ENCODE results near the gene ZNF281. TPM values are rescaled to one million over a fixed set of nuclear protein-coding genes. Genes with fewer than 3 reads are reported as not detected.

The ZNF281 gene, protein sequence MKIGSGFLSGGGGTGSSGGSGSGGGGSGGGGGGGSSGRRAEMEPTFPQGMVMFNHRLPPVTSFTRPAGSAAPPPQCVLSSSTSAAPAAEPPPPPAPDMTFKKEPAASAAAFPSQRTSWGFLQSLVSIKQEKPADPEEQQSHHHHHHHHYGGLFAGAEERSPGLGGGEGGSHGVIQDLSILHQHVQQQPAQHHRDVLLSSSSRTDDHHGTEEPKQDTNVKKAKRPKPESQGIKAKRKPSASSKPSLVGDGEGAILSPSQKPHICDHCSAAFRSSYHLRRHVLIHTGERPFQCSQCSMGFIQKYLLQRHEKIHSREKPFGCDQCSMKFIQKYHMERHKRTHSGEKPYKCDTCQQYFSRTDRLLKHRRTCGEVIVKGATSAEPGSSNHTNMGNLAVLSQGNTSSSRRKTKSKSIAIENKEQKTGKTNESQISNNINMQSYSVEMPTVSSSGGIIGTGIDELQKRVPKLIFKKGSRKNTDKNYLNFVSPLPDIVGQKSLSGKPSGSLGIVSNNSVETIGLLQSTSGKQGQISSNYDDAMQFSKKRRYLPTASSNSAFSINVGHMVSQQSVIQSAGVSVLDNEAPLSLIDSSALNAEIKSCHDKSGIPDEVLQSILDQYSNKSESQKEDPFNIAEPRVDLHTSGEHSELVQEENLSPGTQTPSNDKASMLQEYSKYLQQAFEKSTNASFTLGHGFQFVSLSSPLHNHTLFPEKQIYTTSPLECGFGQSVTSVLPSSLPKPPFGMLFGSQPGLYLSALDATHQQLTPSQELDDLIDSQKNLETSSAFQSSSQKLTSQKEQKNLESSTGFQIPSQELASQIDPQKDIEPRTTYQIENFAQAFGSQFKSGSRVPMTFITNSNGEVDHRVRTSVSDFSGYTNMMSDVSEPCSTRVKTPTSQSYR
- 10 to 100 TPM; 21.9 to 28.7 TPM for total RNA-seq
- 64.9 to 65.2 reads per million in 2 donors for total RNA-seq

DNA sequence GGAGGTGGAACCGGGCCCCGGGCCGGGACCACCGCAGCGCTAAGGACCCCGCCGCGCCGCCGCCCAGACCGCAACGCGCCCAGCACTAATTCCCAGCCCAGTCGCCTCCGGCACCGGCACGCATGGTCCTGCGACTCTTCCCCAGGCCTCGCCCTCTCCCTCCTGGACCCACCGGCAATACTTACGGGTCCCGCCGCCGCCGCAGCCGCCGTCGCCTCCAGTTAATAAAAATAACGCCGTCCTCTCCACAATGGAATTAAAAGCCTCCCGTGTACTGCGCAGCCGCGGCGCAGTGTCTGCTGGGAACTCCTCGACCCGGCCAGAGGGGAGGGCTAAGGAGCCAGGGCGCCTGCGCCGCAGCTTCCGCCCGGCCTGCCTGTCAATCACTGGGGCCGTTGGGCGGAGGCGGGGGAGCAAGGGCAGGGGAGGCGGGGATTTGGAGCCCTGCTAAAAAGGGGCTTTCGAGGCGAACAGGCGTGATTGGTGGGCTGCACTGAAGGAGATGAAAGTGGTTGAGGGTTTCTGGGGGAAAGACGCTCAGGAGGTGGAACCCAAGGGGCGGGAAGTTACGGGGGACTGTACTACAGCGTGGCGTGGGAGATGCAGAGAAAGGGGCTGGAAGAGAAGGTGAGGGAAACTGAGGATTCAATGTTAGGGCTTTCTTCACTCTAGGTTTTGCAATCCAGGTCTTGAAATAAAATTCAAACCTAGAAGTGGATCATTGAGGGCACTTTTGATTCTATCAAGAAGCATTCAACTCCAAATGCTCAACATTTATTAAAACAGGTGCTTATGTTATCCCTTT is at the start of gene ZNF281:
Gene ZNF281 (minus strand): TSS at position 276 of the 805 bp plus-strand sequence. CDS start 331 bp downstream, outside the sequence.
- H3K27me3 Mint-ChIP-seq, result no peaks in the 10 kb centered on the region
- peak; percentile 89 to 93 (median 93) for DNase-seq
- peaks cover 30% of the 10 kb centered on the region for H3K4me1 Mint-ChIP-seq
- ATAC-seq, result peak; percentile 97
- H3K27ac Mint-ChIP-seq, result peak within 1 kb of the TSS; percentile 94
- H3K4me3 Mint-ChIP-seq, result peak within 1 kb of the TSS; percentile 99
- no peaks in the 10 kb centered on the region for H3K9me3 ChIP-seq (ENCODE audit: control insufficient read depth, low read length, poor library complexity, severe bottlenecking)
- peaks cover 8% of the 10 kb centered on the region for H3K36me3 Mint-ChIP-seq (ENCODE audit: low read depth)

DNA sequence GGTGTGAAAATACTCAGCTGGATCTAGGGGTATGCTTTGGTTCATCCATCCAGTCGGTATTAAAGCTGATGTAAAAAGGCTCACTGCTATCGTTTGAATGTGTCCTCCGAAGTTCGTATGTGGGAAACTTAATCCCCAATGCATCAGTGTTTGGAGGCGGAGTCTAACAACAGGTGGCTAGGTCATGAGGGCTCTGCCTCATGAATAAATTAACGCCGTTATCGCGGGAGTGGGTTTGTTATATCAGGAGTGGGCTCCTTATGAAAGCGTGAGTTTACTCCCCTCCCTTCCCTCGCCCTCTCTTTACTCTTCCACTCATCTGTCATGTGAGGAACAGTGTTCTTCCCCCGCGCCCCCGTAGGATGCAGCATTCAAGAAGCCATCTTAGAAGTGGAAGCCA is 48.9 kb upstream of the ZNF281 start:
- no peak overlapping the region for H3K4me3 Mint-ChIP-seq
- H3K36me3 Mint-ChIP-seq (ENCODE audit: low read depth), result no peaks in the 10 kb centered on the region
- peaks cover 6% of the 10 kb centered on the region for H3K4me1 Mint-ChIP-seq
- DNase-seq (no peak), ATAC-seq (no peak)
- no peaks in the 10 kb centered on the region for H3K9me3 ChIP-seq (ENCODE audit: control insufficient read depth, low read length, poor library complexity, severe bottlenecking)
- no peak overlapping the region for H3K27ac Mint-ChIP-seq
- H3K27me3 Mint-ChIP-seq, result no peaks in the 10 kb centered on the region

DNA sequence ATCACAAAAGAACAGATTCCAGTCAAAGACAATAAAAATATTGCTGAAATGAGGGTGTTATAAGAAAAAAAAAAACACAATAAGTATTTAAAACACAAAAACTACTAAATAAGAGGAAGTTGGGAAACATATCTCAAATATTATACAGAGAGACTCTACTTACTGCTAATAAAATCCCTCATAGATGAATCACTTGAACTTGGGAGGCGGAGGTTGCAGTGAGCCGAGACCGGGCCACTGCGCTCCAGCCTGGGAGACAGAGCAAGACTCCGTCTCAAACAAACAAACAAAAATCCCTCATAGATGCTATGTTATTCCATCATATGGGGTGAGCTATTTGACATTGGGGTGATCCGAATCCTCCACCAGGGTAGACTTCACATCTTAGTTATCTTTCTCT is 48.0 kb upstream of the ZNF281 start:
- Mint-ChIP-seq H3K27me3 (no peaks in the 10 kb centered on the region), H3K4me1 (peaks cover 6% of the 10 kb centered on the region), H3K27ac (no peak overlapping the region), H3K36me3 (ENCODE audit: low read depth) (no peaks in the 10 kb centered on the region), H3K4me3 (no peak overlapping the region)
- H3K9me3 ChIP-seq (ENCODE audit: control insufficient read depth, low read length, poor library complexity, severe bottlenecking), result no peaks in the 10 kb centered on the region
- DNase-seq (no peak), ATAC-seq (no peak)

DNA sequence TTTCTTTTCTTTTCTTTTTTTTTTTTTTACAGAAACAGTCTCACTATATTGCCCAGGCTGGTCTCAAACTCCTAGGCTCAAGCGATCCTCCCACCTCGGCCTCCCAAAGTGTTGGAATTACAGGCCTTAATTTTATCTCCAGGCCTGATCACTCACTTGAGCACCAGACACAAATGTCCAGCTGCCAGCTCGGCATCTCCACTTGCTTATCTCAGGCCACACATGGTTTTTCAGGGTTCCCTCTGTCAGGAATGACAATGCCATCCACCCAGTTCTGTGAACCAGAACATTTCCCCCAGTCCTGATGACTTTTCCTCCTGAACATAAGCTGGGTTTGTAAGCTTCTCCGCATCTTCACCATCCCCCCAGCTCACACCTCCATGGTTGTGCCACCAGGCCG is 44.6 kb upstream of the ZNF281 start:
- peaks cover 5% of the 10 kb centered on the region for H3K27me3 Mint-ChIP-seq
- H3K27ac Mint-ChIP-seq, result peak overlapping the region; percentile 6
- H3K36me3 Mint-ChIP-seq (ENCODE audit: low read depth), result peaks cover 2% of the 10 kb centered on the region
- no peak overlapping the region for H3K4me3 Mint-ChIP-seq
- DNase-seq, result no peak
- H3K4me1 Mint-ChIP-seq, result peaks cover 6% of the 10 kb centered on the region
- H3K9me3 ChIP-seq (ENCODE audit: control insufficient read depth, low read length, poor library complexity, severe bottlenecking), result no peaks in the 10 kb centered on the region
- ATAC-seq, result no peak

DNA sequence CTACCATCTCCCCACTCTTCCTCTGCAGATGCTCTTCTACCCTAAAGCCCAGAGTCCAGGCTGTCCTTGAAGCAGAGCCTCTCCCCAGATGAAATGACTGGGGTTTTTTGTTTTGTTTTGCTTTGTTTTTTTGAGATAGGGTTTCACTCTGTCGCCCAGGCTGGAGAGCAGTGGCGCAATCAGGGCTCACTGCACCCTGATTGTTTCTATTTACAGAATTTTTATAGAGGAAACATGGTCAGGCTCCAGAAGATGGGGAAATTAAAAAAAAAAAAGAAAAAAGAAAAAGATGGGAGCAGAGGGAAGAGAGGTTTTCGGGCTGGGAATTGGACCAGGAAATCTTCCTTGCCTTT is 43.7 kb upstream of the ZNF281 start:
- no peak overlapping the region for H3K27ac Mint-ChIP-seq
- peaks cover 2% of the 10 kb centered on the region for H3K36me3 Mint-ChIP-seq (ENCODE audit: low read depth)
- DNase-seq (no peak), ATAC-seq (no peak)
- H3K9me3 ChIP-seq (ENCODE audit: control insufficient read depth, low read length, poor library complexity, severe bottlenecking), result no peaks in the 10 kb centered on the region
- H3K4me3 Mint-ChIP-seq, result no peak overlapping the region
- H3K4me1 Mint-ChIP-seq, result peaks cover 6% of the 10 kb centered on the region
- H3K27me3 Mint-ChIP-seq, result peaks cover 5% of the 10 kb centered on the region

DNA sequence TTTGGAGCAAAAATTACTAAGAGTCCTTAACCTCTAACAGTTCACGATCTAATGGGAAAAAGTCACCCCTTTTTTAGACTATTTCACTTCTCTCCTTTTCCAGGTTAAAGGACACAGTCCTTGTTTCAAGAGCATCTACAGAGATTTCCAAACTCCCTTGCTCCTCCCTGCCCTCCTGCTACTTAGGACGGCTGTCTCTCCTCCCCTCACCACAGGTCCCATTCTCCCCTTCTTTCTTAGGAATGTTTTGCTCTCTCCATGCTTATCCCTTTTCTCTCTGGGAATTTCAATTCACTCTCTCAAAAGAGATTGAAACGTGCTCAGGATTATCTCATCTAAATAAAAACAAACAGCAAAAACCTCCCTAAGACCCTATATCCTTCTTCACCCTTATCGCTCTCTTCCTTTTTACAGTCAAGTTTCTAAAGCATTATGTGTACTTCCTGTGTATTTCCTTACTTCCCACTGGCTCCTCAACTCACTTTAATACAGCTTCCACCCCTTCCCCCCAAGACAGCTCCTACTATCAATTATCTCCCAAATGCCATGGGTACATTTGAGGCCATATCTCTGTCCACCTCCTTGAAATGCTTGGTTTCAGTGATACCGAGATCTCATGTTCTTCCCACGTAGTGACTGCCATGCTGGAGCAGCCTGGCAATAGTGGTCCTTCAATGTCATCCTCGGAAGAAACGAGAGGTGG is 43.2 kb upstream of the ZNF281 start:
- Mint-ChIP-seq H3K4me1 (peaks cover 8% of the 10 kb centered on the region), H3K4me3 (no peak overlapping the region), H3K27ac (no peak overlapping the region), H3K36me3 (ENCODE audit: low read depth) (peaks cover 2% of the 10 kb centered on the region), H3K27me3 (peaks cover 6% of the 10 kb centered on the region)
- DNase-seq (no peak), ATAC-seq (no peak)
- H3K9me3 ChIP-seq (ENCODE audit: control insufficient read depth, low read length, poor library complexity, severe bottlenecking), result no peaks in the 10 kb centered on the region

DNA sequence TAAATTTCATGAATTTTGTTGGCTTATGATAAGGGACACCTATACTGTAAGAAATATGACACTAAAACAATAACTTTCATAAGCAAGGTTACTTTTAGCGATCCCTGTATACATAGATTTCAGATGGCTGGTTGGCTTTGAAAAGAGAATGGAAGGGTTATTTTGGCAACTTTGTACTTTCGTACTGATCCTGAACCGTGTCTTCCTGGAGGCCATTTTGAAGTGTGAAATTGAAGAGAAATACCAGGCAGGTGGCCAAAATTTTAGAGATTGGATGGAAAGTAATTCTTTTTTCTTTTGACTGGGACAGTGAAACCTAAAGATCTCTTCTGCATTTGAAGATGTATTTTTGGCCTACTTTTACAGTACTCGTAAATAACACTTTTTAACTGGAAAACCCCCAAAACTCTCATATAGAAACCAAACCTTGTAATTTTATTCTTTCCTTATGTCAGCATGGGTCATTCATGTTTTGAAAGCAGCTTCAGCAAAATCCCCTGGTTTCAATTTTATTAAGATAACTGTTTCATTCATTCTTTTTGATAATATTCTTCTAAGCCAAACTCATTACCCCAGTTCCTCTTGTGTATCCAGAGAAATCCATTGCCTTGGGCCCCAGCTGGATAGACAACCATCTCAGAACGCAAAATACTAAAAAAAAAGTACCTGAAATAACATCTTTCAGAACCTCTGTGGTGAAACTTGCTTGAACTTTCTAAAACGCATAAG is 38.4 kb upstream of the ZNF281 start:
- Mint-ChIP-seq H3K4me3 (no peak overlapping the region), H3K27ac (peak overlapping the region; percentile 41), H3K36me3 (ENCODE audit: low read depth) (peaks cover 2% of the 10 kb centered on the region), H3K4me1 (peaks cover 5% of the 10 kb centered on the region), H3K27me3 (peaks cover 10% of the 10 kb centered on the region)
- H3K9me3 ChIP-seq (ENCODE audit: control insufficient read depth, low read length, poor library complexity, severe bottlenecking), result no peaks in the 10 kb centered on the region
- ATAC-seq, result peak; percentile 40
- no peak for DNase-seq

DNA sequence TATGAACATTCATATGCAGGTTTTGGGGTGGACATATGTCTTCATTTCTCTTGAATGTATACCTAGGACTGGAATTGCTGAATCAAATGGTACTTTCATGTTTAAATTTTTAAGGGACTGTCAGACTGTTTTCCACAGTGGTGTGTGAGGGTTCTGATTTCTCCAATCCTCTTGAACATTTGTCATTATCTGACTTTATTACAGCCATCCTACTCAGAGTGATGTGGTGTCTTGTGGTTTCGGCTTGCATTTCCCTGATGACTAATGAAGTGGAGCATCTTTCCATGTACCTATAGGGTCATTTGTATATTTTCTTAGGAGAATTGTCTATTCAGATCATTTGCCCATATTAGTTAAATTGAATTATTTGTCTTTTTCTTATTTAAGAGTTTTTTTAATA is 35.4 kb upstream of the ZNF281 start:
- H3K36me3 Mint-ChIP-seq (ENCODE audit: low read depth), result no peaks in the 10 kb centered on the region

DNA sequence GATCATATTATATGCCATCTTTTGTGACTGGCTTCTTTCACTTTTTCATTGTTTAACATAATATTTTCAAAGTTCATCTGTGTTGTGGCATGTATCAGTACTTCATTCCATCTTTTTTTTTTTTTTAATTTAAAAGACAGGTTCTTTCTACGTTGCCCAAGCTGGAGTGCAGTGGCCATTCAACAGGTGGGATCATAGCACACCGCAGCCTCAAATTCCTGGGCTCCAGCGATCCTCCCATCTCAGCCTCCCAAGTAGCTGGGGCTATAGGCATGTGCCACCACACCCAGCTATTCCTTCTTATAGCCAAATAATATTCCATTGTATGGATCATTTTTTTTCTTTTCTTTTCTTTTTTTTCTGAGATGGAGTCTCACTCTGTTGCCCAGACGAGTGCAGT is 34.6 kb upstream of the ZNF281 start:
- DNase-seq (no peak), ATAC-seq (no peak)
- H3K9me3 ChIP-seq (ENCODE audit: control insufficient read depth, low read length, poor library complexity, severe bottlenecking), result no peaks in the 10 kb centered on the region
- Mint-ChIP-seq H3K36me3 (ENCODE audit: low read depth) (no peaks in the 10 kb centered on the region), H3K27ac (peak overlapping the region; percentile 67), H3K4me1 (peaks cover 5% of the 10 kb centered on the region), H3K27me3 (peaks cover 5% of the 10 kb centered on the region), H3K4me3 (no peak overlapping the region)

More for the DNA sequence above, 35.4 kb upstream of the ZNF281 start:
- H3K4me1 Mint-ChIP-seq, result peaks cover 5% of the 10 kb centered on the region
- no peak overlapping the region for H3K4me3 Mint-ChIP-seq
- DNase-seq, result no peak
- H3K27ac Mint-ChIP-seq, result peak overlapping the region; percentile 67
- H3K9me3 ChIP-seq (ENCODE audit: control insufficient read depth, low read length, poor library complexity, severe bottlenecking), result no peaks in the 10 kb centered on the region
- peaks cover 10% of the 10 kb centered on the region for H3K27me3 Mint-ChIP-seq
- no peak for ATAC-seq

DNA sequence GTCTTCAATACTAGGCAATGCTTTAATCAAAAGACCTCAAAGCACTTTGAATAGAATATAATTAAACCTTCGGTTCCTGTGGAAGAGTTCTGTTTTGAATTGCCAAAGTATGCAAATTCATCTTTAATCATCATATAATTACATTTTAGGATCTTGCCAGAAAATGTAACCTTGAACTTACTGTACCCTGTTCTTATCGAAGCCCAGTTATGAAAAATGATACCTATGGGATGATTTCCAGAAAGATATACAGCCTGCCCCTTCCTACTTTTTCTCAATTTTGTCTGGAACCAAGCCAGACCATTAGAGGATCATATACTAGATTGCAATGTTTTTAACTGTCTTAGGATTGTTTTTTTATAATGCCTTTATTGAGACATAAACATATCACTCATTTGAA is 34.0 kb upstream of the ZNF281 start:
- DNase-seq, result no peak
- ATAC-seq, result no peak
- H3K9me3 ChIP-seq (ENCODE audit: control insufficient read depth, low read length, poor library complexity, severe bottlenecking), result no peaks in the 10 kb centered on the region
- H3K27ac Mint-ChIP-seq, result no peak overlapping the region
- peaks cover 5% of the 10 kb centered on the region for H3K27me3 Mint-ChIP-seq
- H3K36me3 Mint-ChIP-seq (ENCODE audit: low read depth), result no peaks in the 10 kb centered on the region
- H3K4me1 Mint-ChIP-seq, result peaks cover 9% of the 10 kb centered on the region
- H3K4me3 Mint-ChIP-seq, result no peak overlapping the region

DNA sequence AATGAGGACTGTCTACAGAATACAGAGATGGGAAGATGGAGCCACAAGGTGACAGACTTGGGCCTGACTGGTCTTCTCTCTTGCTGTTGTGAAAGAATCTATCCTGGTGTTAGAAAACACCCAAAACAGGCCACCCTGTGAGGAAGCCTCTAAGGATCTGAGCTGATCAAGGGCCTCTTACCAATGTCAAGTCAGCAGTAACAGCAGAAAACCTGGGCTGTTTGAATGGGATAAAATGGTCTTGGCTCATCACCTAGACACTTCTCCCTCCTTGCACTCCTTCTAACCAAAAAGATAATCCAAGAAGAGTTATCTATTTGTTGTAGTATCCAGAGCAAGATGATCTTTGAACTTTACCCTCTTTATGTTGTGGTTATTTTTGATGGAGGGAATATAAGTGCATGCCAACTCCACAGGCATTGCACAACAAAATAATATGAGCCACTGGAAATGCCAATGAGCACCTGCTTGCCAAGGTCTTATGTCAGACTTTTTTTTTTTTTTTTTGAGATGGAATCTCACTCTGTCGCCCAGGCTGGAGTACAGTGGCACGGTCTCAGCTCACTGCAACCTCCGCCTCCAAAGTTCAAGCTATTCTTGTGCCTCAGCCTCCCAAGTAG is 32.8 kb upstream of the ZNF281 start:
- Mint-ChIP-seq H3K27ac (no peak overlapping the region), H3K27me3 (peaks cover under 1% of the 10 kb centered on the region), H3K36me3 (ENCODE audit: low read depth) (no peaks in the 10 kb centered on the region), H3K4me1 (peaks cover 10% of the 10 kb centered on the region), H3K4me3 (no peak overlapping the region)
- no peak for ATAC-seq
- H3K9me3 ChIP-seq (ENCODE audit: control insufficient read depth, low read length, poor library complexity, severe bottlenecking), result no peaks in the 10 kb centered on the region
- DNase-seq, result no peak

DNA sequence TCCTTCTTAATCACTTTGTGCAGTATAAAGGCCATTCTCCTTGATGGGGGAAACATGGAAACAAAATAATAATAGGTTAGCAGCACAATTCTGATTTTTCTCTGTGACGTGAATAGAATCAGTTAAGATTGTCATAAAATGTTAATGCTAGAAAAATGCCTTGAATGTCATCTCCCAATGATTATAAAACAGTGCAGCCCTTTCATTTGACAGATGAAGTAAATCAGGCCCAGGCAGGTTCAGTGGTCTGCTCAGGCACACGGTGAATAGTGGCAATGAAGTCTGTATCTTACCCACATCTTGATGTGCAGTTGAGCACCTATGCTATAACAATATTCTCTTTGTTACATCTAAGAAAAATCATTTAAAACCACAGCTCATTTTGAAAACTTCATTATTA is 32.2 kb upstream of the ZNF281 start:
- Mint-ChIP-seq H3K27me3 (no peaks in the 10 kb centered on the region), H3K27ac (no peak overlapping the region), H3K36me3 (ENCODE audit: low read depth) (no peaks in the 10 kb centered on the region), H3K4me3 (no peak overlapping the region), H3K4me1 (peaks cover 14% of the 10 kb centered on the region)
- DNase-seq (no peak), ATAC-seq (no peak)
- no peaks in the 10 kb centered on the region for H3K9me3 ChIP-seq (ENCODE audit: control insufficient read depth, low read length, poor library complexity, severe bottlenecking)

All from T-helper 17 cell (primary cell).